Measurements from ENCODE around the gene ASPM. TPM values are rescaled to one million over a fixed set of nuclear protein-coding genes. Genes with fewer than 3 reads are reported as not detected.

The ASPM gene
- polyA plus RNA-seq, 1 donor (not counting 4 experiments of a cell fraction or from before 2014, with no cell fraction given): 10.0 TPM

DNA sequence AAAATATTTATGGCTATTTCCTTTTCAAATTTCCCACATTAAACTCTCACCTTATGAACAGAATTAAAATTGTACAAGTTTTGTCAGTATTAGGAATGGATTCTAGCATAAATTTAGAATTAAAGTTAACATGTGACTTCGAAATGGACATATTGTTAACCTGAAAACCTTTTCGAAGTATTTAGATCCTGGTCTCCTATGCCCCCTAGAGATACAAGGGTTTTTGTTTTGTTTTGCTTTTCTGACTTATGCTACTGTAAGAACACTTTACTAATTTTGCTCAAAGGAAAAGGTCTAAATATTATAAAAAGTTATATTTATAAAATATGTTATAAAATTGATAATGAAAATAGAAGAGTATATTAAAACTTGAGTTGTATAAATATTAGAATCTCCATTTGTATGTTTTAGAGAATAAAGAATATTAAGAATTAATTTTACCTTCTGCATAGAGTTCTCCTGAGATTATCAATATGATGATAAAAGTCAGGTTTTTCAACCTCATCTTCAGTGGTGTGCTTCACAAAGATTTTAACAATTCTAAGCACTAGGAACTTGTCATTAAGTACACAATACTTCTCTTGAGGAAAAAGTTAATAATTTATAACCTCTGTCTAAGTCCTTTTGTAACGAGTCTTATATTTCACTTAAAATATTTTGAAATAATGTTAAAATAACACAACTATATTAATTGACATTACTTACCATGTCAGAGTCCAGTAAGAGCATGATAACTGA, 79.6 kb downstream of the ASPM start, which contains the start of gene F13B:
TSS of gene F13B (minus strand) at position 542 of the 738 bp plus-strand sequence. CDS start at position 505, 37 bp downstream.
- H2AFZ ChIP-seq (ENCODE audit: control insufficient read depth, low read length): no peak within 1 kb of the TSS
- dilution Hi-C loops (cut with MboI; ENCODE audit: extremely low pct_ligation_motif_present, low sequenced_read_pairs): no loop called here
- no peaks in the 10 kb centered on the region for H3K9me3 ChIP-seq (ENCODE audit: control insufficient read depth, low read depth, low read length)

GRCh38 chr1:197066277-197066676, 80.2 kb downstream of the ASPM start:
- FAIRE-seq: no peak

More for the DNA sequence above, 79.6 kb downstream of the ASPM start, which contains the start of gene F13B:
- Histone ChIP-seq H3K9me1 (ENCODE audit: control insufficient read depth, extremely low read depth, insufficient read depth, low read length) (no peaks in the 10 kb centered on the region), H3K4me1 (ENCODE audit: control insufficient read depth, extremely low read depth, insufficient read depth, low read length) (no peaks in the 10 kb centered on the region), H3K4me3 (ENCODE audit: control insufficient read depth in 2 of 3, extremely low read depth in 1 of 3, insufficient read depth in 2 of 3, low read depth in 1 of 3, low read length in 3 of 3) (no peak within 1 kb of the TSS), H3K27ac (ENCODE audit: control insufficient read depth, insufficient read depth, low read length) (no peak within 1 kb of the TSS), H3K4me2 (ENCODE audit: control insufficient read depth, extremely low read depth, insufficient read depth, low read depth, low read length) (no peak within 1 kb of the TSS), H3K79me2 (ENCODE audit: control insufficient read depth, insufficient read depth, low read length) (no peaks in the 10 kb centered on the region), H3K9ac (ENCODE audit: control insufficient read depth, extremely low read depth, insufficient read depth, low read length) (no peak within 1 kb of the TSS), H3K27me3 (ENCODE audit: control insufficient read depth, extremely low read depth, insufficient read depth, low read length) (no peaks in the 10 kb centered on the region), H3K36me3 (ENCODE audit: control insufficient read depth in 2 of 2, extremely low read depth in 1 of 2, insufficient read depth in 2 of 2, low read length in 2 of 2) (no peaks in the 10 kb centered on the region), H4K20me1 (ENCODE audit: control insufficient read depth, extremely low read depth, insufficient read depth, low read length) (no peaks in the 10 kb centered on the region)
- DNase-seq (ENCODE audit: low read depth, low spot score): no peak
- FAIRE-seq: no peak
- TF ChIP-seq CTCF (optimal IDR thresholded peaks at IDR 0.05 in 1 of 3, IDR thresholded peaks at IDR 0.05 in 1 of 3, conservative IDR thresholded peaks at IDR 0.05 in 1 of 3; ENCODE audit: extremely low read depth in 1 of 3, insufficient read depth in 2 of 3, low read length in 3 of 3): no peak
- no peak for TF ChIP-seq EZH2 (IDR thresholded peaks at IDR 0.05; ENCODE audit: low read length)

More at GRCh38 chr1:197066277-197066676, 80.2 kb downstream of the ASPM start:
- dilution Hi-C loops (cut with MboI; ENCODE audit: extremely low pct_ligation_motif_present, low sequenced_read_pairs): no loop called here
- TF ChIP-seq EZH2 (IDR thresholded peaks at IDR 0.05; ENCODE audit: low read length) (no peak), CTCF (optimal IDR thresholded peaks at IDR 0.05 in 1 of 3, IDR thresholded peaks at IDR 0.05 in 1 of 3, conservative IDR thresholded peaks at IDR 0.05 in 1 of 3; ENCODE audit: extremely low read depth in 1 of 3, insufficient read depth in 2 of 3, low read length in 3 of 3) (no peak)
- Histone ChIP-seq H3K27me3 (ENCODE audit: control insufficient read depth, extremely low read depth, insufficient read depth, low read length) (no peaks in the 10 kb centered on the region), H3K9ac (ENCODE audit: control insufficient read depth, extremely low read depth, insufficient read depth, low read length) (no peak overlapping the region), H2AFZ (ENCODE audit: control insufficient read depth, low read length) (no peak overlapping the region), H3K4me3 (ENCODE audit: control insufficient read depth in 2 of 3, extremely low read depth in 1 of 3, insufficient read depth in 2 of 3, low read depth in 1 of 3, low read length in 3 of 3) (no peak overlapping the region), H3K79me2 (ENCODE audit: control insufficient read depth, insufficient read depth, low read length) (no peaks in the 10 kb centered on the region), H4K20me1 (ENCODE audit: control insufficient read depth, extremely low read depth, insufficient read depth, low read length) (no peaks in the 10 kb centered on the region), H3K9me3 (ENCODE audit: control insufficient read depth, low read depth, low read length) (no peaks in the 10 kb centered on the region), H3K4me2 (ENCODE audit: control insufficient read depth, extremely low read depth, insufficient read depth, low read depth, low read length) (no peak overlapping the region), H3K4me1 (ENCODE audit: control insufficient read depth, extremely low read depth, insufficient read depth, low read length) (no peaks in the 10 kb centered on the region), H3K9me1 (ENCODE audit: control insufficient read depth, extremely low read depth, insufficient read depth, low read length) (no peaks in the 10 kb centered on the region), H3K36me3 (ENCODE audit: control insufficient read depth in 2 of 2, extremely low read depth in 1 of 2, insufficient read depth in 2 of 2, low read length in 2 of 2) (no peaks in the 10 kb centered on the region), H3K27ac (ENCODE audit: control insufficient read depth, insufficient read depth, low read length) (no peak overlapping the region)
- DNase-seq (ENCODE audit: low read depth, low spot score): no peak
